Fibroblast of lung (primary cell): ENCODE results near the gene TOM1. TPM values are rescaled to one million over a fixed set of nuclear protein-coding genes. Genes with fewer than 3 reads are reported as not detected.

Source experiments
- DNase-seq, 2 donors: peaks; one replicate each; pipeline versions ENCODE4 v3.0.0 to v3.0.0-alpha.2; 2010; ENCODE audit warnings: low read depth in 2 of 2
- H2AFZ ChIP-seq: 2 replicates; pipeline ENCODE4 v1.5.1; 2012; ENCODE audit warnings: low read length, control low read depth, inconsistent platforms
- H3K27ac ChIP-seq: 2 replicates; pipeline ENCODE4 v1.5.1; 2011; ENCODE audit warnings: low read length, control low read depth; ENCODE audit not compliant: insufficient read depth
- H3K27me3 ChIP-seq: 2 replicates; pipeline ENCODE4 v1.5.1; 2011; ENCODE audit warnings: mild to moderate bottlenecking, low read length; ENCODE audit not compliant: control insufficient read depth, insufficient read depth
- H3K36me3 ChIP-seq: 2 replicates; pipeline ENCODE4 v1.5.1; 2011; ENCODE audit warnings: low read length; ENCODE audit not compliant: control insufficient read depth, insufficient read depth
- H3K4me1 ChIP-seq: 2 replicates; pipeline ENCODE4 v1.5.1; 2011; ENCODE audit warnings: low read length; ENCODE audit not compliant: control insufficient read depth, insufficient read depth; ENCODE audit errors: extremely low read depth
- H3K4me2 ChIP-seq: 2 replicates; pipeline ENCODE4 v1.5.1; 2011; ENCODE audit warnings: low read length, control low read depth; ENCODE audit not compliant: insufficient read depth; ENCODE audit errors: extremely low read depth
- H3K4me3 ChIP-seq, 4 experiments: fragments of 200-600 bp in 1 of 4; sonication (generic) in 1 of 4; replicated peaks in 1 of 4; 2 replicates each; pipeline ENCODE4 v1.5.1; 2011 to 2016; ENCODE audit warnings: low read length in 4 of 4, low read depth in 3 of 4, mild to moderate bottlenecking in 3 of 4, control low read depth in 2 of 4, inconsistent platforms in 1 of 4, mixed read lengths in 1 of 4; ENCODE audit not compliant: insufficient read depth in 1 of 4; ENCODE audit errors: control extremely low read depth in 1 of 4
- H3K79me2 ChIP-seq: 2 replicates; pipeline ENCODE4 v1.5.1; 2012; ENCODE audit warnings: mild to moderate bottlenecking, low read length, inconsistent platforms; ENCODE audit not compliant: control insufficient read depth, insufficient read depth
- H3K9ac ChIP-seq: 2 replicates; pipeline ENCODE4 v1.5.1; 2011; ENCODE audit warnings: mild to moderate bottlenecking, low read length, control low read depth; ENCODE audit not compliant: insufficient read depth
- H3K9me3 ChIP-seq: 2 replicates; pipeline ENCODE4 v1.5.1; 2012; ENCODE audit warnings: low read depth, low read length; ENCODE audit not compliant: control insufficient read depth, insufficient read depth
- H4K20me1 ChIP-seq: 2 replicates; pipeline ENCODE4 v1.5.1; 2011; ENCODE audit warnings: low read length; ENCODE audit not compliant: control insufficient read depth, insufficient read depth; ENCODE audit errors: extremely low read depth
- EZH2 ChIP-seq: IDR thresholded peaks from 2 replicates; pipeline ENCODE4 v1.5.1; 2012; ENCODE audit warnings: low read length, control low read depth, mild to moderate bottlenecking; ENCODE audit errors: missing control alignments
- polyA plus RNA-seq, 2 donors: library from polyadenylated mRNA; depleted of rRNA in 1 of 2; stranded (reverse) in 1 of 2; unstranded in 1 of 2; fragments of >200 nt; gene quantifications; 2 replicates each; pipeline ENCODE4 v1.2.1, GENCODE V29; 2011 to 2012; ENCODE audit warnings: missing spikeins in 1 of 2
- total RNA-seq: library from RNA; depleted of rRNA; stranded (reverse); fragments of >200 nt; gene quantifications from 2 replicates; pipeline ENCODE4 v1.2.1, GENCODE V29; 2014
- TF ChIP-seq, protein P1 (sequence below), 2 donors: IDR thresholded peaks in 1 of 2; conservative IDR thresholded peaks in 1 of 2; 1 replicate in 1 of 2; 2 replicates in 1 of 2; pipeline ENCODE4 v1.5.1; 2011 to 2012; ENCODE audit warnings: low read length in 2 of 2, control low read depth in 1 of 2, inconsistent platforms in 1 of 2, low read depth in 1 of 2, mild to moderate bottlenecking in 1 of 2

Gene TOM1
- total and polyA plus RNA-seq, 2 donors (not counting 1 experiment from before 2014, with no cell fraction given): 30.9 to 51.6 TPM

DNA sequence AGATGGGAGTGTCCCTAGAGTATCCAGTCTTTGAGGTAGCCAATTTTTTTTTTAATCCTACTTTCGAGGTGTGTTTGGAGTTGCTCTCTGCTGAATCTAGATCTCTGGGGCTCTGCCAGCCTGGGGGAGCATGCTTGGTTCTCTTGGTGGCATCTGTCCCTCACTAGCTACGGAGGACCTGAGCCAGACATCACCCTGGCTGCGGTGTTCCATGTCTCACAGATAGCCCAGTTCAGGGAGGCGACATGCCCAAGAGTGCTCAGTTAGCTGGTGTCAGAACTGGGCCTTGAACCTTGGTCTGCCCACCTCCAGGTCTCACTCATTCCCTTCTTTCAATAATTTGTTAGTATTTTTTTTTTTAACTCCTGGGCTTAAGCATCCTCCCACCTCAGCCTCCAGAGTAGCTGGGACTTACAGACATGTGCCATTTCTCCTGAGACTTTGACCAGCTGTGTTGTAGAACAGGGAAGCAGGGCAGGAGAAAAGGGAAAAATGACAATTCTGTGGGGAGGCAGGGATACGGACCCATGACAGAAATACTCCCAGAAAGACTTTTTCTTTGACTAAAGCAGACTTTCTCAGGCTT, 81.8 kb downstream of the TOM1 start:
- Histone ChIP-seq H3K27ac (peak overlapping the region; percentile 63), H4K20me1 (no peaks in the 10 kb centered on the region), H3K79me2 (peaks cover 15% of the 10 kb centered on the region), H3K9me3 (no peaks in the 10 kb centered on the region), H3K4me3 (peak overlapping the region; percentile 79 to 94 (median 84)), H2AFZ (peak overlapping the region; percentile 35), H3K9ac (peak overlapping the region; percentile 71), H3K4me1 (peaks cover 14% of the 10 kb centered on the region), H3K4me2 (peak overlapping the region; percentile 73), H3K27me3 (no peaks in the 10 kb centered on the region), H3K36me3 (peaks cover 9% of the 10 kb centered on the region)
- DNase-seq: no peak
- no peak for TF ChIP-seq EZH2
- TF ChIP-seq, protein P1, sequence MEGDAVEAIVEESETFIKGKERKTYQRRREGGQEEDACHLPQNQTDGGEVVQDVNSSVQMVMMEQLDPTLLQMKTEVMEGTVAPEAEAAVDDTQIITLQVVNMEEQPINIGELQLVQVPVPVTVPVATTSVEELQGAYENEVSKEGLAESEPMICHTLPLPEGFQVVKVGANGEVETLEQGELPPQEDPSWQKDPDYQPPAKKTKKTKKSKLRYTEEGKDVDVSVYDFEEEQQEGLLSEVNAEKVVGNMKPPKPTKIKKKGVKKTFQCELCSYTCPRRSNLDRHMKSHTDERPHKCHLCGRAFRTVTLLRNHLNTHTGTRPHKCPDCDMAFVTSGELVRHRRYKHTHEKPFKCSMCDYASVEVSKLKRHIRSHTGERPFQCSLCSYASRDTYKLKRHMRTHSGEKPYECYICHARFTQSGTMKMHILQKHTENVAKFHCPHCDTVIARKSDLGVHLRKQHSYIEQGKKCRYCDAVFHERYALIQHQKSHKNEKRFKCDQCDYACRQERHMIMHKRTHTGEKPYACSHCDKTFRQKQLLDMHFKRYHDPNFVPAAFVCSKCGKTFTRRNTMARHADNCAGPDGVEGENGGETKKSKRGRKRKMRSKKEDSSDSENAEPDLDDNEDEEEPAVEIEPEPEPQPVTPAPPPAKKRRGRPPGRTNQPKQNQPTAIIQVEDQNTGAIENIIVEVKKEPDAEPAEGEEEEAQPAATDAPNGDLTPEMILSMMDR (conservative IDR thresholded peaks at IDR 0.05 in 1 of 2, IDR thresholded peaks at IDR 0.05 in 1 of 2; ENCODE audit: low read depth in 1 of 2, low read length in 2 of 2): no peak

DNA sequence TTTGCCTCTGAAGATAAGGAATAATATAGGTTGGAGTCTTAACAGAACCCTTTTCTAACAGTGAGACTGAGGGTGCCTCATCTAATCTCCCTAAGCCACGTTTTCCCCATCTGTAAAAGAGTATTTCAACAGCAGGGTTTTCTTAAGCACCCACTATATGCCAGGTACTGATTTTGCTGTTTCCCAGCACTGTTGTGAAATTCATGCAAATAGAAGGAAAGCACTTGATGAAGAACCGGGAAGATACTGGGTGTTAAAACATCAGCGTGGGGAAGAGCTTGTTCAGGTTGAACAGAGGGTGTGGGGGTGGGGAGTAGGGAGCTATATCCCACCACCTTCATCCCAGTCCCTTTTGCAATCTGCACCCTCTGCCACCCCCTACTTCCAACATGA, 84.0 kb downstream of the TOM1 start:
- Histone ChIP-seq H2AFZ (no peak overlapping the region), H3K9ac (no peak overlapping the region), H3K4me3 (peak overlapping the region in 1 of 4 experiments; percentile 87), H3K4me2 (no peak overlapping the region), H3K4me1 (peaks cover 8% of the 10 kb centered on the region), H3K36me3 (peaks cover 17% of the 10 kb centered on the region), H3K27ac (no peak overlapping the region), H3K79me2 (peaks cover 15% of the 10 kb centered on the region), H4K20me1 (no peaks in the 10 kb centered on the region), H3K27me3 (no peaks in the 10 kb centered on the region), H3K9me3 (no peaks in the 10 kb centered on the region)
- TF ChIP-seq EZH2: no peak
- TF ChIP-seq, protein P1 (conservative IDR thresholded peaks at IDR 0.05 in 1 of 2, IDR thresholded peaks at IDR 0.05 in 1 of 2; ENCODE audit: low read depth in 1 of 2, low read length in 2 of 2): no peak
- DNase-seq: no peak

DNA sequence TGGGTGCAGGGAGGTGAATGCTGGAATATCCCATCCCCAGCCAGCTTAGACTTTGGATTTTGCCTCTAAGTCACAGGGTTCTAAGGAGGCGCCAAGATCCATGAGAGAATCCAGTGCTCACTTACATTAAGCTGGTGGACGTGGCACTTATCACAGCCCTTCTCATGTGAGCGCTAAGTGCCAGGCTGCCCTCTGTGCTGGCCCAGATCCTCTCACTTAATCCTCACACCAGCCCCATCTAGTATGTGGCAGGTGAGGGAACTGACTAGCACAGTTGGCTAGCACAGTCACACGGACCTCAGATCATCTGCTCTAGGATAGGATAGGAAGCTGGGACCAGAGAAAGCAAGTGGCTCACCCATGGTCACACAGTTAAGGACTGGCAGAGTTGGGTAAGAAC, 84.8 kb downstream of the TOM1 start:
- no peak overlapping the region for H3K4me2 ChIP-seq
- peaks cover 20% of the 10 kb centered on the region for H3K36me3 ChIP-seq
- H3K79me2 ChIP-seq: peaks cover 15% of the 10 kb centered on the region
- H3K4me1 ChIP-seq: peaks cover 8% of the 10 kb centered on the region
- no peak for TF ChIP-seq EZH2
- TF ChIP-seq, protein P1 (conservative IDR thresholded peaks at IDR 0.05 in 1 of 2, IDR thresholded peaks at IDR 0.05 in 1 of 2; ENCODE audit: low read depth in 1 of 2, low read length in 2 of 2): no peak
- H4K20me1 ChIP-seq: no peaks in the 10 kb centered on the region
- peak overlapping the region in 1 of 4 experiments; percentile 30 for H3K4me3 ChIP-seq
- DNase-seq: no peak
- H2AFZ ChIP-seq: no peak overlapping the region
- no peaks in the 10 kb centered on the region for H3K9me3 ChIP-seq
- no peaks in the 10 kb centered on the region for H3K27me3 ChIP-seq
- no peak overlapping the region for H3K27ac ChIP-seq
- H3K9ac ChIP-seq: no peak overlapping the region
